ENCODE data around the gene SELENOS. TPM values are rescaled to one million over a fixed set of nuclear protein-coding genes. Genes with fewer than 3 reads are reported as not detected.

Gene SELENOS
- total RNA-seq, 1 experiment from 2014 or later = 145 TPM

DNA sequence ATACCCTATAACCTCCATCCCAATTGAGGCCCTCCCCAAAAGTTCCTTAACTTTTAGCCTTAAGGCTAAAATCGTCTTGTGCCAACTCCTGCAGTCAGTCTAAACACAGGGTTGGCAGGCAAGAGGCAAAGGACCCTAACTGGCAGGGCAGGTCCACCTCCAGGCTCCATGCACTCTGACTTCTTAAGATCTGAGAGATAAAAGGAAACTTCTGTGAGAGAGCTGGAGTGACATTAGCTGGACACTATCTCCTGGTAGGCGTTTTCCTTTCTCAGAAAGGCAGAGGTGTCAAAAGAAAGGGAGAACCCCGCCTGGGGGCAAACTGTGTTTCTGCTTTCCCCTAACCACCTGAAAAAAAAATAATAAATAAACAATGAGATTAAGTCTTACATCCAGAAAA lies 29.0 kb downstream of the SELENOS start:
- no peak for TF ChIP-seq CTCF (IDR thresholded peaks at IDR 0.05; ENCODE audit: unreplicated experiment)
- peaks cover 40% of the 10 kb centered on the region for H3K4me1 Mint-ChIP-seq (ENCODE audit: insufficient read depth, unreplicated experiment)

GRCh38 chr15:101246824-101247745 lies 30.2 kb downstream of the SELENOS start:
- Mint-ChIP-seq H3K27ac (ENCODE audit: low read depth, unreplicated experiment) (peak overlapping the region; percentile 32), H3K27me3 (ENCODE audit: insufficient read depth, unreplicated experiment) (no peaks in the 10 kb centered on the region), H3K9me3 (ENCODE audit: unreplicated experiment) (no peaks in the 10 kb centered on the region), H3K4me1 (ENCODE audit: insufficient read depth, unreplicated experiment) (peaks cover 42% of the 10 kb centered on the region), H3K4me3 (ENCODE audit: unreplicated experiment) (peak overlapping the region; percentile 48), H3K36me3 (ENCODE audit: insufficient read depth, unreplicated experiment) (peaks cover 6% of the 10 kb centered on the region)
- POLR2A ChIA-PET = interaction anchor here (0.5 to 1.2 kb wide), 2 partner anchors 11 to 26 kb away, joined by 3 to 4 read pairs; no protein-coding TSS in a partner anchor
- intact Hi-C loops (cut with micrococcal nuclease) = no loop called here
- CTCF ChIA-PET = interaction anchor here (1.1 to 1.7 kb wide), 5 partner anchors 11 to 238 kb away, joined by 3 to 8 read pairs (median 4); no protein-coding TSS in a partner anchor
- TF ChIP-seq CTCF (IDR thresholded peaks at IDR 0.05; ENCODE audit: unreplicated experiment) = no peak
- BruUV-seq (replicated peaks) = no TSS peak
- no peak for DNase-seq (ENCODE audit: unreplicated experiment)

More for the DNA sequence above, 29.0 kb downstream of the SELENOS start:
- BruUV-seq (replicated peaks) = no TSS peak
- Mint-ChIP-seq H3K9me3 (ENCODE audit: unreplicated experiment) (no peaks in the 10 kb centered on the region), H3K36me3 (ENCODE audit: insufficient read depth, unreplicated experiment) (peaks cover 6% of the 10 kb centered on the region), H3K4me3 (ENCODE audit: unreplicated experiment) (no peak overlapping the region), H3K27me3 (ENCODE audit: insufficient read depth, unreplicated experiment) (no peaks in the 10 kb centered on the region), H3K27ac (ENCODE audit: low read depth, unreplicated experiment) (no peak overlapping the region)
- ChIA-PET POLR2A (interaction anchor here (0.6 to 1.0 kb wide), 2 partner anchors 8 to 11 kb away, joined by 3 to 4 read pairs; no protein-coding TSS in a partner anchor), CTCF (interaction anchor here (0.7 to 1.7 kb wide), 6 partner anchors 41 to 233 kb away, joined by 3 to 5 read pairs (median 4); no protein-coding TSS in a partner anchor)
- DNase-seq (ENCODE audit: unreplicated experiment) = no peak
- intact Hi-C loops (cut with micrococcal nuclease) = no loop called here

- BruUV-seq (replicated peaks) = no TSS peak
- POLR2A ChIA-PET = interaction anchor here (1.2 to 1.4 kb wide), 2 partner anchors 10 to 21 kb away, joined by 3 to 5 read pairs; no protein-coding TSS in a partner anchor
- H3K9me3 Mint-ChIP-seq (ENCODE audit: unreplicated experiment) = no peaks in the 10 kb centered on the region
- CTCF ChIA-PET = interaction anchor here (0.6 to 1.5 kb wide), 2 partner anchors 12 to 1038 kb away, joined by 4 to 8 read pairs; no protein-coding TSS in a partner anchor
- no peak for TF ChIP-seq CTCF (IDR thresholded peaks at IDR 0.05; ENCODE audit: unreplicated experiment)
- DNase-seq (ENCODE audit: unreplicated experiment) = no peak
- H3K27me3 Mint-ChIP-seq (ENCODE audit: insufficient read depth, unreplicated experiment) = no peaks in the 10 kb centered on the region
- H3K4me3 Mint-ChIP-seq (ENCODE audit: unreplicated experiment) = peak overlapping the region; percentile 48
- peaks cover 6% of the 10 kb centered on the region for H3K36me3 Mint-ChIP-seq (ENCODE audit: insufficient read depth, unreplicated experiment)
- H3K27ac Mint-ChIP-seq (ENCODE audit: low read depth, unreplicated experiment) = peak overlapping the region; percentile 32
- intact Hi-C loops (cut with micrococcal nuclease) = no loop called here
- peaks cover 44% of the 10 kb centered on the region for H3K4me1 Mint-ChIP-seq (ENCODE audit: insufficient read depth, unreplicated experiment)
Observed at GRCh38 chr15:101246391-101246790, 30.9 kb downstream of the SELENOS start.
